Gastroesophageal sphincter (tissue), 4 donors: ENCODE data around the gene SPEF2. TPM values are rescaled to one million over a fixed set of nuclear protein-coding genes. Genes with fewer than 3 reads are reported as not detected.

Experiments used
- ATAC-seq: fragments of 150-250 bp; one replicate; pipeline ENCODE4 v1.9.1; 2016; ENCODE audit warnings: mild to moderate bottlenecking, moderate library complexity
- H3K27ac ChIP-seq, 4 donors: fragments of 200-600 bp; sonication (generic) in 3 of 4; 1 replicate in 3 of 4; 2 replicates in 1 of 4; pipeline ENCODE4 v1.5.1; 2016 to 2019
- H3K27me3 ChIP-seq: fragments of 200-600 bp; sonication (generic); one replicate; pipeline ENCODE4 v1.5.1; 2019
- H3K36me3 ChIP-seq, 2 donors: fragments of 200-600 bp; sonication (generic); one replicate each; pipeline ENCODE4 v1.5.1; 2019; ENCODE audit warnings: control low read depth in 1 of 2
- H3K4me1 ChIP-seq, 3 donors: fragments of 200-600 bp; sonication (generic); 1 replicate in 2 of 3; 2 replicates in 1 of 3; pipeline ENCODE4 v1.5.1; 2016 to 2019; ENCODE audit warnings: control low read depth in 2 of 3
- H3K4me3 ChIP-seq, 2 donors: fragments of 200-600 bp; sonication (generic); one replicate each; pipeline ENCODE4 v1.5.1; 2019; ENCODE audit warnings: mild to moderate bottlenecking in 1 of 2, moderate library complexity in 1 of 2
- H3K9me3 ChIP-seq, 3 donors: fragments of 200-600 bp; sonication (generic); one replicate each; pipeline ENCODE4 v1.5.1; 2017 to 2019; ENCODE audit warnings: control low read depth in 2 of 3
- CTCF ChIP-seq, 4 experiments: fragments of 200-600 bp in 2 of 4; fragments of 450-650 bp in 2 of 4; sonication (generic) in 1 of 4; IDR thresholded peaks; one replicate each; pipeline ENCODE4 v1.5.1; 2017 to 2019; ENCODE audit warnings: antibody characterized with exemption in 4 of 4, mild to moderate bottlenecking in 2 of 4, moderate library complexity in 2 of 4
- EP300 ChIP-seq: sonication (generic); formaldehyde crosslinking; IDR thresholded peaks from one replicate; pipeline ENCODE4 v1.6.1; 2017; ENCODE audit warnings: antibody characterized with exemption, mild to moderate bottlenecking
- POLR2A ChIP-seq, 2 donors: fragments of 450-650 bp; IDR thresholded peaks; one replicate each; pipeline ENCODE4 v1.6.1; 2017; ENCODE audit warnings: antibody characterized with exemption in 2 of 2, mild to moderate bottlenecking in 2 of 2, moderate library complexity in 1 of 2
- POLR2AphosphoS5 ChIP-seq: sonication (generic); formaldehyde crosslinking; IDR thresholded peaks from one replicate; pipeline ENCODE4 v1.6.1; 2017; ENCODE audit warnings: antibody characterized with exemption
- WGBS, 2 donors: methylation state at CpG; one replicate each; pipeline ENCODE4 v1.1.5; 2018; ENCODE audit warnings: low coverage in 1 of 2; 5-methylcytosine and 5-hydroxymethylcytosine counted together
- total RNA-seq, 4 donors: library from RNA; depleted of rRNA; stranded (reverse); fragments of >200 nt; gene quantifications; one replicate each; pipeline ENCODE4 v1.1.0, GENCODE V29; 2016

SPEF2 gene
- total RNA-seq, 4 donors from 2014 or later = 2.1 to 5.8 (median 3.1) TPM

GRCh38 chr5:35694481-35694880, 76.8 kb downstream of the SPEF2 start:
- 60 to 71% methylated on average over 2 of the region's 2 CpGs for WGBS, 2 donors
- peaks cover 0 to 9% (median 0%) of the 10 kb centered on the region in 3 donors for H3K4me1 ChIP-seq
- no peak overlapping the region for H3K4me3 ChIP-seq
- no peaks in the 10 kb centered on the region for H3K9me3 ChIP-seq
- TF ChIP-seq EP300 (no peak), POLR2A (IDR thresholded peaks at IDR 0.05) (no peak), CTCF (IDR thresholded peaks at IDR 0.05) (no peak), POLR2AphosphoS5 (no peak)
- H3K27me3 ChIP-seq = no peaks in the 10 kb centered on the region
- H3K36me3 ChIP-seq = peaks cover 0 to 13% of the 10 kb centered on the region in 2 donors
- H3K27ac ChIP-seq = no peak overlapping the region
- no peak for ATAC-seq

GRCh38 chr5:35698047-35698808, 80.6 kb downstream of the SPEF2 start:
- no peak for ATAC-seq
- H3K4me1 ChIP-seq = peaks cover 0 to 9% (median 0%) of the 10 kb centered on the region in 3 donors
- peaks cover 0 to 18% of the 10 kb centered on the region in 2 donors for H3K36me3 ChIP-seq

GRCh38 chr5:35707659-35708058, 90.0 kb downstream of the SPEF2 start:
- Histone ChIP-seq H3K4me1 (no peaks in the 10 kb centered on the region), H3K9me3 (no peaks in the 10 kb centered on the region), H3K27me3 (no peaks in the 10 kb centered on the region), H3K36me3 (no peaks in the 10 kb centered on the region), H3K27ac (no peak overlapping the region), H3K4me3 (no peak overlapping the region)
- ATAC-seq = no peak
- TF ChIP-seq POLR2AphosphoS5 (no peak), CTCF (IDR thresholded peaks at IDR 0.05) (no peak), POLR2A (IDR thresholded peaks at IDR 0.05) (no peak), EP300 (no peak)
- WGBS, 2 donors = 91 to 100% methylated on average over 1 of the region's 1 CpG

More at GRCh38 chr5:35698047-35698808, 80.6 kb downstream of the SPEF2 start:
- WGBS, 2 donors = 73 to 81% methylated on average over 3 to 4 of the region's 4 CpGs
- Histone ChIP-seq H3K9me3 (no peaks in the 10 kb centered on the region), H3K4me3 (no peak overlapping the region), H3K27me3 (no peaks in the 10 kb centered on the region), H3K27ac (no peak overlapping the region)
- no peak for TF ChIP-seq EP300
- no peak for TF ChIP-seq POLR2AphosphoS5
- TF ChIP-seq POLR2A (IDR thresholded peaks at IDR 0.05) = no peak
- TF ChIP-seq CTCF (IDR thresholded peaks at IDR 0.05) = no peak

- Histone ChIP-seq H3K27ac (no peak overlapping the region), H3K9me3 (no peaks in the 10 kb centered on the region), H3K4me3 (no peak overlapping the region), H3K36me3 (no peaks in the 10 kb centered on the region), H3K4me1 (no peaks in the 10 kb centered on the region), H3K27me3 (no peaks in the 10 kb centered on the region)
- no peak for TF ChIP-seq POLR2A (IDR thresholded peaks at IDR 0.05)
- no peak for TF ChIP-seq POLR2AphosphoS5
- WGBS, 2 donors = 97 to 100% methylated on average over 2 of the region's 2 CpGs
- no peak for ATAC-seq
Measured at GRCh38 chr5:35709688-35710087, 92.0 kb downstream of the SPEF2 start.

- Histone ChIP-seq H3K9me3 (no peaks in the 10 kb centered on the region), H3K27me3 (no peaks in the 10 kb centered on the region), H3K36me3 (no peaks in the 10 kb centered on the region), H3K4me3 (no peak overlapping the region), H3K27ac (no peak overlapping the region), H3K4me1 (no peaks in the 10 kb centered on the region)
- TF ChIP-seq POLR2AphosphoS5 (no peak), CTCF (IDR thresholded peaks at IDR 0.05) (no peak), POLR2A (IDR thresholded peaks at IDR 0.05) (no peak), EP300 (no peak)
- ATAC-seq = no peak
- WGBS, 2 donors = 0% methylated on average over 1 of the region's 5 CpGs; no CpG with 5 or more reads in 1 of the 2 donors
Measured at GRCh38 chr5:35717718-35718117, 100.1 kb downstream of the SPEF2 start.
